NCI-H510A (cell line): Measurements from ENCODE around the gene IFNA2.
"Not testable (repeated sequence)": the region's sequence is repeated elsewhere in the genome, so short reads cannot be mapped to it uniquely, and the experiment has no call there.

ENCODE experiments used
- DNase-seq: peaks from one replicate; lab custom pipeline; 2025; lab: John Stamatoyannopoulos, UW

IFNA2 gene

DNA sequence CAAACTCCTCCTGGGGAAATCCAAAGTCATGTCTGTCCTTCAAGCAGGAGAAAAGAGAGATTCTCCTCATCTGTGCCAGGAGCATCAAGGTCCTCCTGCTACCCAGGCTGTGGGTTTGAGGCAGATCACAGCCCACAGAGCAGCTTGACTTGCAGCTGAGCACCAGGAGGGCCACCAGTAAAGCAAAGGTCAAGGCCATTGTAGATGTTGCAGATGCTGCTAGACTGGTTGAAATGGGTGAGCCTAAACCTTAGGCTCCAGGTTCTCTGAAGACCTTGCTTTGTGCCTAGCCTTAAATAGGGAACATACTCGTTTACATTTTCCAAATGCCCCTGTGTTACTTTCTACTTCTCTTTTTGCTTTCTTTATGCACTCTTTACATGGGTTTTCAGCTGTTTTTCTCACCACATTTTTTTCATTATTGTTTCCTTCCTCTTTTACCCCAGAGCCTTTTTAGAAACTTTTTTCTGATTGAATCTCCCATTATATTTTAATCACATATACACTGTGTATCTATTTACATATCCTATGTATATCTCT is at the start of gene IFNA2:
TSS of gene IFNA2 (minus strand) at position 268 of the 540 bp plus-strand sequence. CDS start at position 199, 69 bp downstream.
- no peak for DNase-seq

DNA sequence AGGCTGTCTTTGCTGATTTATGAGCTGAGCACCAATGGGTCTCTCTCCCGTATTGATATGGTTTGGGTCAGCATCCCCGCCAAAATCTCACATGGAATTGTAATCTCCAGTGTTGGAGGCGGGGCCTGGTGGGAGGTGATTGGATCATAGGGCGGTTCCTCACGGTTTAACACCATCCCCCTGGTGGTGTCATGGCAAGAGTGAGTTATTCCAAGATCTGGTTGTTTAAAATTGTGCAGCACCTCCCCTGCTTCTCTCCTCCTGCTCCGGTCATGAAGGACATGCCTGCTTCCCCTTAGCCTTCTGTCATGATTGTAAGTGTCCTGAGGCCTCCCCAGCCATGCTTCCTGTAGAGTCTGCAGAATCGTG is 49.8 kb upstream of the IFNA2 start:
- DNase-seq: not testable (repeated sequence)

DNA sequence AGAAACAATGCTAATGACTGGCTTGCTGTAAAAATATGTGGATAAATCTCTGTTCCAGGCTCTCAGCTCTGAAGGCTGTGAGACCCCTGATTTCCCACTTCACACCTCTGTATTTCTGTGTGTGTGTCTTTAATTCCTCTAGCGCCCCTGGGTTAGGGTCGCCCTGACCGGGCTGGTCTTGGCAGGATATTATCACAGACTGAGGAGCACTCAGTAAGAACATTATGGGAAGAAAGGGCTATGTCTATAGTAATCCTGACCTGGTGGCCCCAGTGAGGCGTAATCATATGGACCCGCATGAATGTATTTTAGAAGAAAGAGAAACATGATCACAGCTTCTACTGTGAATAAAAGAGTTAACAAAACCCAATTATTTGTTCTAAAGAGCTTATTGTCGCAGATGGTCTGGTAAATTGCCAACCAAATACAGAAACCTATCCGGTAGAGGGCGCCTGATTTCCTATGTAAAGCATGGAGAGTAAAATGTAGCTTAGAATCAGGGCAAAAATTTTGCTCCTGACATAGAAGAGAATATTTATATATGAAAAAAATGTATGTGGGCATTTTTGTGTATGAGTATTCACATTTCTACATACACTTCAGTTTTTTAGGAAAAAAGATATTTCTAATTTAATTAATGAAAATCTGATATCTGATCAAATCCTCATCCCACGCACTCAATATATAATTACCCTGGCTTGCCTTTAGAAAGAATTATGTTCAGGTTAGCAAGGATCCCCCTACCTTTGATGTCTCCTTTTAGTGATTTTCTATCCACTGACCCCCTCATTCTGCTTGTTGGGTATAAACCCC is 49.2 kb upstream of the IFNA2 start:
- no peak for DNase-seq

DNA sequence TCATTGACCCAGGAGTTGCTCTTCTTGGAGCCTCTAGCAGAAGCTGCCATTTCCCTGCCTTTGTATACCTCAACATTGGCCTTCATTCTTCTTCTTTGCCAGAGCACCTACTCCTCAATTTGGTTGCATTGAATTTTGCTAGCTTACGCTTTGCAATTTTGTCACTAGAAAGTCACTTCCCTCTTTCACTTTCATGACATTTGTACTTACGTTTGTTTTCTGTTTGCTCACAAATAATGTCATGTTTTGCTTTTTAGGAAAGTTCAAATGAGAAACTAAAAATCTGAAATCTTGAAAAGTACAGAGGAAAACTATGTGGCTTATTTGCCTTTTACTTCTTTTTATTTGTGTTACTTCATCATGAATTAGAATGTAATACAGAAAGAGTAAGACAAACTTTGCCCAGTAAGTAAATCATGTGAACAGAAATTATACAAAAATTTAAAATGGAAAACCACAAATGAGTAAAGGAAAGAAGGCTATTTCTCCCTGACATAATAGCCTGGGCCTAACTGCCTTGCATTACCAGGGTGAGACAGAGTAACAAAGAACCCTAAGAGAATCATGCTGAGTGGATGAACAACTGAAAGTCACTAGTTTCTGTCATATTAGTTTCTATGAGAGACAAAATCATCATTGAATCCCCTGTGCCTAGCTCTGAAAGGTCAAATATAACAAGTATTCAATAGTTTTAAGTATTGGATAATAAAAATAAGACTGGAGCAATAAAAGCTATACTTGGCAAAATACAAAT is 47.7 kb upstream of the IFNA2 start:
- no peak for DNase-seq

DNA sequence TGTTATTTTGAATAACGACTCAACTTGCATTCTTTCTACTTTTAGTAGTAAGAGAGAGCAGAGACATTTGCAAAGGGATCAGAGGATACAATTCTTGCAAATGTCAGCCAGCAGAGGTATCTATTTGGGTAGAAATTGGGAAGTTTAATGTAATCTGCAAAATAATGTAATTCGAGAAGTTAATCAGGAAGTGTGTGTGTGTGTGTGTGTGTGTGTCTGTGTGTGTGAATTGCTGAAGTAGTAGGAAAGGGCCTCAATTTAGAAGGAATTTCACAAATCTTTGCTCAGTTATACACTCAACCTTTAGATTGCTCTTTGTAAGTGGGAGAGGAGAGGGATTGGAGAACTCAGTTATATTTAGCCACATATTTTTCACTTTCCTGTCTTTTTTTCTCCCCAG is 44.0 kb upstream of the IFNA2 start:
- no peak for DNase-seq

DNA sequence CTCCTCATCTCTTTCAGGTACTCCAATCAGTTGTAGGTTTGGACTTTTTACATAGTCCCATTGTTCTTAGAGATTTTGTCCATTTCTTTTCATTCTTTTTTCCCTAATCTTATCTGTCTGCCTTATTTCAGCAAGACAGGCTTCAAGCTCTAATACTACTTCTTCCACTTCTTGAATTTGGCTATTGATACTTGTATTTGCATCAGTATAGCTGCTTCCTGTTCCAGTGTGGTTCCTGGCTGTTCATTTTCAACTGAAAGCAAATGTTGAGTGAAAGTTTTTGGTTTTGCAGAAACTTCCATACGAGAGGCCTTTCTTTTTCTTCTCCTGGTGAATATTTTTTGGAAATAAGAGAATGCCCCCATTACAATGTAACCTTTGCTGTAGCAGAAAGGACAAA is 43.0 kb upstream of the IFNA2 start:
- DNase-seq: no peak

DNA sequence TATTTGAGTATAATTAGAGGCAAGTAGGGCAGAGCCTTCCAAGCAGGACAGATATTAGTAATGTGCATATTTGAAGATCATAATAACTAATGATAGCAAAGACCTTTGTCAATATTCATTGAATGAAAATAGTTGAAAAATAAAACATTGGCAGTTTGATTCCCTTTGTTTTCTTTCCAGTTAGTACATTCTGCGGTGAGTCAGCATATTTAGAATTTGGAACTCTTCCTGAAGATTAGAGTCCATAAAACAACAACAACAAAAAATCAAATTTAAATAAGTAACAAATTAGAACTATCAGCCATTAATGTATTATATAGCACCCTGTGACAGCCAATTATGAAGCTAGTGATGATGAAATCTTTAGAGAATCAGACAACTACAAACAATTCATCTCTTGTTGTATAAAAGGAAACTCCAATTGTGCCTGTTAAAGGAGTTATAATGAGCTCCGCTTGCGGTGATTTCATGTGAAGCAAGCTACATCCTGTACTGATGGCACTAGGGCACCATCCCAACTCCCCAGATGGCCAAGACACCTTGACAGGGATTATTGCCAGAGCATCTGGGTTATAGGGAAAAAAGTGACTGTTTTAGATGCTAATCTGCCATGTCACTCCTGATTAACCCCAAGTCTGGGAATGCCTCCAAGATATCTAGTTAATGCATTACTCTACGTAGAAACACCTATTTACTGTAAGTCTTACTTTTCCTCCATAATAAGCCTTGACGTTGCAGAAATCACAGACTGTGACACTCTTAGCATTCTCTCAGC is 30.5 kb upstream of the IFNA2 start:
- DNase-seq: no peak

DNA sequence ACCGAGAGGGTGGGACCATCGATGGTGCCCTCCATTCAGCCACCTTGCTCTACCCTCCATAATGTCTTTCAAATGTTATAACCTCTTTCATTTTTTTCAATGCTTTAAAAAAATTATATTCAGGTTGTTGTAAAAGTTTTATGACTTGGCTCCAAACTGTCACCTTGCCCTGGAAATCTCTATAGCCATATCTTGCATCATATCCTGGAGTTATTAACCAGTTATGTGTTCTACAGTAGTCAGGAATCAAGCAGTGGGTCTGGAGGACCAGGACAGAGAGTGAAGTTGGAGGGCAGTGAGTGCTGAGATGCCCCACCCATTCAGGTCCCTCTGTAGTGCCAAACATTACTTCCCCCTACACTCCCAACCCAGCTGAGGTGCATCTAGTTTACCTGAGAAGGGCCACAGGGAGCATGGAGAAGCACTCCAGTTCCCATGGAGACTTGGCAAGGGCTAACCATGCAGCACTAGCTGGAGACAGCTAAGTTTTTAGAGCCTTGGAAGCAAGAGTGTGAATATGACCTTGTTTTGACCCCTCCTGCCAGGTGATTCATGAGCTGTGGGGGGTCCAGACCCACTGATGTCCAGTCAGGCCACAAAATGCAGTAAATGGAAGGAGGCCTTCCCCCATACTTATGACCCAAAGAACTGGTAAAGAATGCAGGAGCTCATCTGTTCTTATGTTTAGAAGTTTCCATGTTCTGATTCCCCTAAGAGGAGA is 29.2 kb upstream of the IFNA2 start:
- DNase-seq: no peak

DNA sequence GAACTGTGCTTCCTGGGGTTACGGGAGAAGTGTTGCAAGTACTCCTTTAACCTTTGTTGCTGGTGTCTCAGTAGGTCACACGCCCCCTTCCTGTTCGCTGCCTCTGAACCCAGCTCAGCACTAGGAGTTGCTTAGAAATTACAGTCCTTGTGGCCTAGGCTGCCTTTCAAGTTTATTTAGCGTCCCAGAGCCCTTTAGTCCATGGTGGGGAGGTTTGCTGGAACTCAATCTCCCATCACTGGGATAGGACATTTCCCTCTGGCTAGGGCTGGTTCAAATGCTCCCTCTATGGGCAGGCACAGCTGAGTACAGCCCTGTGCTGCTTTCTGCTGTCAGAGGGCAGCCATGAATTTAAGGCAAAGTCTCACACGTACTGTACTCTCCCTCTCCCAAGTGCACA is 28.4 kb upstream of the IFNA2 start:
- DNase-seq: no peak

DNA sequence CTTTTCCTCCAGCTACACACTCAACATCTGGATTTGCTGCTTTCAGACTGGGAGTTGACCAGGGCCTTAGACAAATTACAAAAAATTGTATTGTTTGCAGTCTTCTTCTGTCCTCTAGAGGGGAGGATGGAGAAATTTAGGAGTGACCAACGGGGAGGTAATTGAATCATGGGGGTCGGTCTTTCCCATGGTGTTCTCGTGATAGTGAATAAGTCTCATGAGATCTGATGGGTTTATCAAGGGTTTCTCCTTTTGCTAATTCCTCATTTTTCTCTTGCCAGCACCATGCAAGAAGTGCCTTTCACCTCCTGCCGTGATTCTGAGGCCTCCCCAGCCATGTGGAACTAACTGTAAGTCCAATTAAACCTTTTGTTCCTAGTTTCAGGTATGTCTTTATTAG is 28.0 kb upstream of the IFNA2 start:
- no peak for DNase-seq

DNA sequence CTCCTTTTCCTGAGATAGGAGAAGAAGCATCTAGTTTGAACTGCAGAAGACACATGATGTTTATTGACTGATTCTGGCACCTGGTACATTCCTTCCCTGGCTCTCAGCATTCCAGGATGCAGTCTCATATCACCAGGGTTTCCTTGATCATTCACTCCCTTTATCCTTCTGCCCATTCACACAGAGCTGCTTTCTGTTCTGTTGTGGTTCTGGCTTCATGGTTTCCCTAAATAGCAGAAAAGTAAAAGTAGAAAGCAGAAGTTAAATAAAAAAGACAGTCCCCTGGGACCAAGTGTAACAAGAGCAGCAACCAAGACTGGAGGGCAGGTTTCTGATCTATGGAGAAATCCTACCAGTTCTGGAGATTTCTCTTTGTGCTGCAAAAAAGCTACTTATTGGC is 26.9 kb upstream of the IFNA2 start:
- DNase-seq: no peak

DNA sequence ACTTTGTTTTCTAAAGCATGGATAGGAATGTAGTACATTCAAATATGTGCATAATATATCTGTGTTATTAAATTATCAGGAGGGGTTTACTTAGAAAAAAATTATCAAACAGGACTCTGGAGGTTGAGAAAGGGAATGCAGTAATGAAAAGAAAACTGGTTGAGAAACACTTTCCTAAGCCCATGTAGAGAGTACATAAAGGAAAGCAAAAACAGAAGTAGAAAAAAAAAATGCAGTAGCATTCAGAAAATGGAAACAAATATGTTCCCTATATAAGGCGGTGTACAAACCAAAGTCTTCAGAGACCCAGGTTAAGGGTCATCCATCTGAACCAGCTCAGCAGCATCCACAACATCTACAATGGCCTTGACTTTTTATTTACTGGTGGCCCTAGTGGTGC is 23.6 kb upstream of the IFNA2 start, which contains the start of gene IFNA8:
TSS of gene IFNA8 (plus strand) at position 301 of the 400 bp plus-strand sequence. CDS start at position 361, 60 bp downstream.
- DNase-seq: no peak

DNA sequence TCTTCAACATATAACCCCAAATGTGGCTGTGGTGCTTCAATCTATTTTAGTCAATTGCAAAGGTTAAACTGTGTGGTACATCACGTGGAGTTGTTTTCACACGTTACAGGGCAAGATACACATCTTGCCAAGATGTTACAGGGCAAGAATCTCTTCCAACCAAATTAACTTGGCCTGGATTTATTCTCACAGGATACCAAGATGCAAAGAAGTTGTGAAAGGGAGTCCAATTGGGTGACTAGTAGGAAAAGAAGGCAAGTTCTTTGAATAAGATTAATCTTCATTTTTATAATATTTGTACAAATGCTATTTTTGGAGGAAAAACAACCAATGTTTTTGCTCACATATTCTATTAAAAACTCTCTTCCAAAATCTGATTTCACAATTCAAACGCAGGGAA is 18.9 kb upstream of the IFNA2 start:
- DNase-seq: no peak

DNA sequence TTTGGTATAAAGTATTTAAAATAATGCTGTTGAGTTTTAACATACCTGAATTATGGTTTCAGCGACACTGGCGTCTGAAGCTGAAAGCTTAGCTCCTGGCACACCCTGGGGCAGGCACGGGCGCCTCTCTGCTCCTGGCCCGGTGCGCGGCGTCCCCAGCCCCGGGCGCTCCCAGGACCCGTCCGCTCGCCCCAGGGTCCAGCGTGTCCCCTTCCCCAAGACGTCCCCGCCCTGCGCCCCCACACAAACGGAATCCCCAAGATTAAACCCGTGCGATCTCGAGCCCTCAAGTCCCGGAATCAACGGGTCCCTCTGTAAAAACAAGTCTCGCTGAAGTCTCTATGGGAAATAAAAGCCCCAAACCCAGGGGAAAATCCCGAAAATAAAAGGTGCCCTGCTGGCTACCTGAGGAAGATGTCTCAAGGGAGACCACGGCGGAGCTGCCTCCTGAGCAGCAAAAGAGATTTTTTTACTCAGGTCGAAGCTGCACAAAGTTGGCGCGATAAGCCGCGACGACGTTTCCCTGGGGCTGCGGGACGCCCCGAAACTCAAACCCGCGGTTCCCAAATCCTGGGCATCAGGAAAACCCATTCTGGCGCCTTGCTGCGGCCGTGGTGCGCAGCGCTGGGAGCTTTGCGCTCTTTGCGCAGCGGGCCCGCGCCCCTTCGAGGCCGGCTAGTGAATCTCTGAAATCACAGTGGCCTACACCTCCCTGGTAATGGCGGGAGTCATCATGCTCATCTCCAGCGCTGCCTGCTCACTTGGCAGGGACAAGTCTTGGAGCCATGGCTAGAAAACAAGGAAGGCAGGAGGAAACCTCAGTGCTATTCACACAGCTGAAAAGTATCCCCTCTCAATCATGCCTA is 17.4 kb upstream of the IFNA2 start:
- no peak for DNase-seq

DNA sequence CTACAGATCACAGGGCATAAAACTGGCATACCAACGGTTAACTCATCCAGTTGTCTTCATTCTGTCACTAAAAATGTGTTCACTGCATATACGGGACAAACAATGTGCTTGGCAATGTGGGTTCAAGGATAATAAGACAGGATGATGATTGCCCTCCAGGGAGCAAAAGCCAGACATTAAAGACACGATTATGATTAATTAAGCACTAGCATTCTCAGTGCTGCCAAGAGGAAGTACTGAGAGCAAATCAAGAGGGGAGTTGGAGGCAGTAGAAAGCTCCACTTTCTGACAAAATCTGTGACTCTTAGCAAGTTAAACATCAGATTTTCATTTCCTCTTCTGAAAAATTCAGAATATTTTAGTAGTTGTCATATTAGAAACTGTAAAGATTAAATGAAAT is 14.8 kb upstream of the IFNA2 start:
- DNase-seq: no peak

DNA sequence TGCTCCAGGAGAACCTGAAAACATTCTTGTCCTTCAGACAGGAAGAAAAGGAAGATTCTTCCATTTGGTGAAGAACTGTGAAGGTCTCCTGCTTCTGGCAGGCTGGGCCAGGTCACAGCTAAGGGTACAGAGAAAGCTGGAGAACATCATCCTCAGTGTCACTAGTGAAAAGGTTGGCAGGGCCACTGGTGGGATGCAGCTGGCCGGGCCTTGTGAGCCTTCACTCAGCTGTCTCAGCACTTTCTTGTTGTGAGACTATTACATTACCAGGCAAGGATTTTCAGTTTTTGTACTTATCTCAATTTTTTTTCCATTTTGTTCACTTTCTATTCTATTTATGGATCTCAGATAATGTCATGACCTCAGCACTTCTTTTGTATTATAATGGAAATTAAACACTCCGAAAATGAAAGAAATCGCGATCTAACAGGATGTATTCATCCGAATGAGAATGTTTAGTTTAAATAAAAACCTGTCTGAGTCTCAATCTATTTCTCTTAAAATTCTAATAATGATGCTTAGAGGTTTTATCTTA is 13.8 kb upstream of the IFNA2 start:
- no peak for DNase-seq

DNA sequence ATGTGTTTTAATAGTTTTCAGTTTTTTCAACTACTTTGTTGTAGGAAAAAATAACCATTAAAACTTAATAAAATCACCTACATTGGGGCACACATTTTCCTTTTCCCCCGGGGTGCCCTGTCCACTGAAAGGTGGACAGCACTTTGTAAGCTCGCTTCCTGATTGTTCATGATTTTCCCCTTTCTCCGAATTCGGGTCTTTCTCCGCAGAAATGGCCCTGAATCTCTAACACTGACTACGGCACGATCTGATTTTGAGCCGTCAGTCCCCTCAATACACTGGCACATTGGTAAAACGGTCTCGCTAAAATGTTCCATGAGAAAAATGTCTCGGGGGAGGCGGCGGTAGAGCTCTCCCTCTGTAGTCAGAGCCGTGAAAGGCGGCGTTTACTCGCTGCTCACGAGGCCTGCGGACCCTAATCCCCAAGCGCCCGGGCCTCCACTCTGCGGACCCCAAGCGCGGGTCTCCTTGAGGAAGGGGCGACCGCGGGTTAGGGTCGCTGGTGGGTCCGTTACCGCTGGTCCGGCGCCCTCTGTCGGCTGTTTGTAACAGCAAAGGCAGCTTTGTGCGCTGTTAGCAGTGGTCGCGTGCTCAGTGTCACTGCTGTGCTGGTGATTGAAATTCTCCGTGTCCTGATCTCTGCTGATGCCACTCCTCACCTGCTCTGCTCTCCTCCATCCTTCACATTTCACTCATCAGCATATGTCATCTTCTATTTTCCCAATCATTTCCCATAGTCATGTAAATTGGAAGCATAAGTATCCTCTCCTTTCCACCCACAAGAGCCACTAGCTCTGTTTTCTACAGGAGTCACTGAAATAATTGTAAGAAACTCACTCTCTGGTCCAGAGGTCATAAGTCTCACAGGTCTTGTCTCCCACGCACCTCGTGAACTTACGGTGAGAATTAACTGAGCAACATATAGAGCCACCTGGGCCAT is 10.8 kb upstream of the IFNA2 start:
- DNase-seq: no peak

DNA sequence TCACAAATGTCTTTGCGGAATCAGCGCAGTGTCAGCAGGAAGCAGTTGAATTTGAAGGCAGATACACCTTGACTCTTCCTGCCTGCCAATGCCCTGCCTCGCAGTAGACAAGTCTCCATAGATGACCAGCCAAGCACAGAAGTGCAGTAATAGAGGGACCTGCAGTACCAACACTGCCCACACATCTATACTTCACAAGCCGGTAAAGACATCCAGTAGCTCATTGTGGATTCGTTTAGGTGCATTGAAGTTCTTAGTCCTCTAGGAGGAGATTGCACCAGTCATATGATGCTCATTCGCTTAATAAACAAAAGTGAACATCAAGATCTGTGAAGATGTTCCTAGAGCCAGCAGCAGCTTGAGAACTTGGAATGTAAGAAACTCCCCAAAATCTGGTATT is 7.1 kb upstream of the IFNA2 start:
- DNase-seq: no peak

DNA sequence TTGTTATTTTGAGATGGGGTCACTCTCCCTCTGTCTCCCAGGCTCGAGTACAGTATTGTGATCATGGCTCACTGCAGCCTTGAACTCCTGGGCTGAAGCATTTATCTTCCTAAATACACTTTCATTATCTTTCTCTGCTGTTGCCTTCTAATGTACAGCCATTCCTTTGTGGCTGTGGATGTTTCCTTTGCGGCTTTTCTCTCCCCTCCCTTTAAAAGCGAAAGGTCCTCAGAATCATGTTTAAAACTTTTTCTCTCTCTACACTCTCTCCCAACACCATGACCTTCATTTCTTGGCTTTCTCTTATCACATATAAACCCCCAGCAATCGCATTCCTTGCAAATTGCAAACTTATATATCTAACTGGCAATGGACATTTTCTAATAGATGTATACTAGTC is 1.6 kb downstream of the IFNA2 start:
- no peak for DNase-seq
